ENCODE data around the gene ADAMTS7.
A peak's percentile ranks its signal among the peaks of the same experiment; 100 is the strongest.
"Not testable (repeated sequence)": the region's sequence is repeated elsewhere in the genome, so short reads cannot be mapped to it uniquely, and the experiment has no call there.

ADAMTS7 gene, protein sequence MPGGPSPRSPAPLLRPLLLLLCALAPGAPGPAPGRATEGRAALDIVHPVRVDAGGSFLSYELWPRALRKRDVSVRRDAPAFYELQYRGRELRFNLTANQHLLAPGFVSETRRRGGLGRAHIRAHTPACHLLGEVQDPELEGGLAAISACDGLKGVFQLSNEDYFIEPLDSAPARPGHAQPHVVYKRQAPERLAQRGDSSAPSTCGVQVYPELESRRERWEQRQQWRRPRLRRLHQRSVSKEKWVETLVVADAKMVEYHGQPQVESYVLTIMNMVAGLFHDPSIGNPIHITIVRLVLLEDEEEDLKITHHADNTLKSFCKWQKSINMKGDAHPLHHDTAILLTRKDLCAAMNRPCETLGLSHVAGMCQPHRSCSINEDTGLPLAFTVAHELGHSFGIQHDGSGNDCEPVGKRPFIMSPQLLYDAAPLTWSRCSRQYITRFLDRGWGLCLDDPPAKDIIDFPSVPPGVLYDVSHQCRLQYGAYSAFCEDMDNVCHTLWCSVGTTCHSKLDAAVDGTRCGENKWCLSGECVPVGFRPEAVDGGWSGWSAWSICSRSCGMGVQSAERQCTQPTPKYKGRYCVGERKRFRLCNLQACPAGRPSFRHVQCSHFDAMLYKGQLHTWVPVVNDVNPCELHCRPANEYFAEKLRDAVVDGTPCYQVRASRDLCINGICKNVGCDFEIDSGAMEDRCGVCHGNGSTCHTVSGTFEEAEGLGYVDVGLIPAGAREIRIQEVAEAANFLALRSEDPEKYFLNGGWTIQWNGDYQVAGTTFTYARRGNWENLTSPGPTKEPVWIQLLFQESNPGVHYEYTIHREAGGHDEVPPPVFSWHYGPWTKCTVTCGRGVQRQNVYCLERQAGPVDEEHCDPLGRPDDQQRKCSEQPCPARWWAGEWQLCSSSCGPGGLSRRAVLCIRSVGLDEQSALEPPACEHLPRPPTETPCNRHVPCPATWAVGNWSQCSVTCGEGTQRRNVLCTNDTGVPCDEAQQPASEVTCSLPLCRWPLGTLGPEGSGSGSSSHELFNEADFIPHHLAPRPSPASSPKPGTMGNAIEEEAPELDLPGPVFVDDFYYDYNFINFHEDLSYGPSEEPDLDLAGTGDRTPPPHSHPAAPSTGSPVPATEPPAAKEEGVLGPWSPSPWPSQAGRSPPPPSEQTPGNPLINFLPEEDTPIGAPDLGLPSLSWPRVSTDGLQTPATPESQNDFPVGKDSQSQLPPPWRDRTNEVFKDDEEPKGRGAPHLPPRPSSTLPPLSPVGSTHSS (N-terminal part only)

DNA sequence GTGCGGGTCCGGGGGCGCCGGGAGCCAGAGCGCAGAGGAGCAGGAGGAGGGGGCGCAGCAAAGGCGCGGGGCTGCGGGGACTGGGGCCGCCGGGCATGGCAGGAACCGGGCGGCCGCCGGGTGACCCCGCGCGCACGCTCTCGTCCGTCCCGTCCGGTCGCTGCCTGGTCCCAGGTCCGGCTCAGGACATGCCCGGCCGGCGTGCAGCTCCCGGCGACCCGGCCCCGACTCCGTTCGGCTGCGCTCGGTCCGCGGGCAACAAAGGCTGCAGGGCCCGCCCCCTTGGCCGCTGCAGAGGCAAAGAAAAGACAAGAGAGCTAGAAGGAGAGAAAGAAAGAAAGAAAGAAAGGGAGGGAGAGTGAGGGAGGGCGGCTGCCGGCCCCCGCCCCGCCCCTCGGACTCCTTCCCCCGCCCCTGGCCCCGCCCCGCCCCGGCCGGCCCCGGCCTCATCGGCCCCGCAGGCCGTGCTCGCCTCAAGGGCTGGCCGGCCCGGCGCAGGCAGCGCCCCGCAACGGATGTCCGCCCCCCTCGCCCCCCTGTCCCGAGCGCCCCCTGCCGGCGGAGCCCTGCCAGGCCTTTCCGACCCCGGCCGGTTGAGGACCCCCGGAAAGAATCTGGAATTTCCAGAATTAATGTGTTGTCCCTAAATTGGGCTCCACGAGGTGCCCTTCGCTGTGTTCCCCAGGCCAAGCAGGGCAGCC is at the start of gene ADAMTS7:
ADAMTS7 (minus strand) TSS at position 341 of the 701 bp plus-strand sequence; CDS start at position 97, 244 bp downstream.
- peak in 1 of 2 donors; percentile 38 for DNase-seq (ENCODE audit: low read depth in 2 of 2)

DNA sequence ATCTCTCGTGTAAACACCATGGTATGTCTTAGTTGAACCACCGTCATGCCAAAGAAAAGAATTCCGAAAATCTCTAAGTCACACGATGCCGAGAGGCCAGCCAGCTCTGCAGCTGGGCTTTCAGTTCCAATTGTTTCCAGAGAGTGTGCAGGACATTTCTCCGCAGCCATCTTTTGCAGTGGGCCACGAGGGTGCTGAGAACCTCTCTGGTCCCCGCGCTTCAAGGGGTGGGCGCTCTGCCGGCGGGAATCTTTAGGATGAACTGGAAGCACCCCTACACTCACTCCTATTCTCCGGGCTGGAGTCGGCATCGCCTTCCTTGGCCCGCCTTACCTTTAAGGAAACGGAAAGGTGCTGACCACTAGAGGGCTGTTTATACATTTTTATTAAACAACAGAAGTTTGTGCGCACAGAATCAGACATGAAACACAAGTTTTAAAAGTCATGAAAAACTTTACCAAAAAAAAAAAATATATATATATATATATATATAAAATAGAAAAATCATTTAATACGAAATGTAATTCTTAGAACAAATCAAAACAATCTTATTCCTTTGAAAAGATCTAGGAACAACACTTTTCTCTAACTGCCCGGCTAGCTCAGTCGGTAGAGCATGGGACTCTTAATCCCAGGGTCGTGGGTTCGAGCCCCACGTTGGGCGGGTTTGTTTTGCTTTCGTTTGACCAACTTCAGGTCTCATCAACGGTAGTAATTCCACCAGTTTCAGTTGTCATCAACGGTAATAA is 48.9 kb upstream of the ADAMTS7 start:
- peak; percentile 57 to 65 for DNase-seq (ENCODE audit: low read depth in 2 of 2)

DNA sequence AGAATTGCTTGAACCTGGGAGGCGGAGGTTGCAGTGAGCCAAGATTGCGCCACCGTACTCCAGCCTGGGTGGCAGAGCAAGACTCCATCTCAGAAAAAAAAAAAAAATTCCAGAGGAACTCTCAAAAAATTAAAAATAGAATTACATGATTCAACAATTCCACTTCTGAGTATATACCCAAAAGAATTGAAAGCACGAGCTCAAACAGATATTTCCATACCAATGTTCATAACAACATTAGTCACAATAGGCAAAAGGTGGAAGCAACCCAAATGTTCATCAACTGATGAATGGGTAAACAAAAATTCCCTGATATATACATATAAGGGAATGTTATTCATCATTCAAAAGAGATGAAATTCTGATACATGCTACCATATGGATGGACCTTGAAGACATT is 44.5 kb upstream of the ADAMTS7 start:
- DNase-seq (ENCODE audit: low read depth in 2 of 2) = no peak

DNA sequence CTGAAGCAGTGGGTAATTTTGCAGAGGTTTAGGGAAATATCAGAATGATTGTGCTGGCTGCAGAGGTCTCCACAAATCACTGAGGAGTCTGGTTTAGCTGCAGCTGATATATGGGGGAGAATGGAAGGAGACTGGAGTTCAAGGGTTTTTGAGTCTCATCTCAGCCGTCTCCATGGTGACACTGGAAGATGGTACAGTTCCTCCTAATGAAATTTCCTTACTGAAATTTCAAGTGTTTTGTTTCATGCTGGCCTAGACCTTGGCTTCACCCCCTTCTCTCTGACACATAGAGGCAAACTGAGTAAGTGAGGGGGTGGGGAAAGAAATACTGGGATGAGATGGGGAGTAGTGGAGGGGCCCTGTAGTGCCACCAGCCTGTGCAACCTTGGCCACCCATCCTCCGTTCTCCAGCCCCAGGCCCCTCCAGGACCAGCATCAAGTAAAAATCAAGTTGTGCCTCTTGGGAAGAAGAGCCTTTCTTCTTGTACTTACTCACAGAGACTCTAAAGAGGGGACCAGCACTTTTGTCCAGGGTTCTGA is 43.6 kb upstream of the ADAMTS7 start:
- no peak for DNase-seq (ENCODE audit: low read depth in 2 of 2)

DNA sequence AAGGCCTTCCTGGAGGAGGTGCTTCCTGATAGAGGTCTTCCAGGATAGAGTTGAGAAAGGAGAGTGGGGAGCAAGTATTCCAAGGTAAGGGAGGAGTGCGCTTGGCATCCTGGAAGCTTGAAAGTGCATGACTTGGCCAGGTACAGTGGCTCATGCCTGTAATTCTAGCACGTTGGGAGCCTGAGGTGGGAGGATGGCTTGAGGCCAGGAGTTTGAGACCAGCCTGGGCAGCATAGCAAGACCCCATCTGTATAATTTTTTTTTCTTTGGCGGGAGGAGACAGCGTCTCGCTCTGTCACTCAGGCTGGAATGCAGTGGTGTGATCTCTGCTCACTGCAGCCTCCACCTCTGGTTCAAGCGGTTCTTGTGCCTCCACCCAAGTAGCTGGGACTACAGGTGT is 42.2 kb upstream of the ADAMTS7 start:
- DNase-seq (ENCODE audit: low read depth in 2 of 2) = no peak

DNA sequence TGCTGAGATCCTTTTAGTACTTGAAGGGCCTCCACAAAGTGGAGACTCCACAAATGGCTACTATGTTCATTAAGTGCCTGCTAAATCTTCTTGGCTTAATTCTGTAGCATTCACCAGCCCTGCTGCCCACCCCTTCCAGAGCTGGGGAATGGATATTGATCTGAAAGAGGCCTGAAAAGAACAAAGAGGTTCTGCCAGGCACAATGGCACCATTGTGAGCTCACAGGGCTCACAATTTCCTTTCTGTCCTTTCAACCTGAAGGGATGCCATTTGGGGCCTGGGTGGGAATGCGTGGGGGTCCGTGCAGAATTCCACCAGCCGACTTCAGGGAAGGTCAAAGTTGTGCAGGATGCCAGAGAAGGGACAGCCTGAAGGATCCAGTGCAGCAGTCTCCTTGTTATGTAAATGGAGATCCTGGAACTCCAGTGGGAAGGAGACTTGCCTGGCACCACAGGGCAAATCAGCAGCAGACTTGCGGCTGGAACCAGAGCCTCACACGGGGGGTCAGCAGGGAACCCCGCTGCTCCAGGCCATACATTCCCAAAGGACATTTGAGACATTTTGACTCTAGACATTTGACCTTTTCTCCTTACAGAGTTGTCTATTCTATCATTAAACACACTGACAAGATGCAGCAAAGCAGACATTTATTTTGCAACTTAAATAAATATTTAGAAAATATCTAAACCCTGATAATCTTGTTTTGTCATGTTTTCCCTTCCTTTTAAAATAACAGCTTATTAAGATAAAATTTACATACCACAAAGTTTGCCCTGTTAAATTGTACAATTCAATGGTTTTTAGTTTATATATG is 39.9 kb upstream of the ADAMTS7 start:
- no peak for DNase-seq (ENCODE audit: low read depth in 2 of 2)

DNA sequence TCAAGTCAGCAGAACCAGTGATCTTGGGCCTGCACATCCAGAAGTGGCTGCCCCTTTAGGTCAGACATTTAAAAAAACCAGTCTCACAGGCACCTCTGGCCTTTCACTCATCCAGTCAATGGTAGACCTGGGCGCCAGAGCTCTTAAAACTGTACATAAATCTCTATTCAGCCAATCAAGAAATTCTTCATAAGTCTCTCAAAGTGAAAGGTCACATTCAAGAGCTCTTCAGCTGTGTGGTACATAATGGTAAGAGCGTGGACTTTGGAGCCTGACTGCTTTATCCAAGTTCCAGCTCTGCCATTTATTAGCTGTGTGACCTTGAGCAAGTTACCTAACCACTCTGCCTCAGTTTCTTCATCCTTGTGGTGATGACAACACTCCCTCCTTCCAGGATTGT is 39.1 kb upstream of the ADAMTS7 start:
- DNase-seq (ENCODE audit: low read depth in 2 of 2) = no peak

DNA sequence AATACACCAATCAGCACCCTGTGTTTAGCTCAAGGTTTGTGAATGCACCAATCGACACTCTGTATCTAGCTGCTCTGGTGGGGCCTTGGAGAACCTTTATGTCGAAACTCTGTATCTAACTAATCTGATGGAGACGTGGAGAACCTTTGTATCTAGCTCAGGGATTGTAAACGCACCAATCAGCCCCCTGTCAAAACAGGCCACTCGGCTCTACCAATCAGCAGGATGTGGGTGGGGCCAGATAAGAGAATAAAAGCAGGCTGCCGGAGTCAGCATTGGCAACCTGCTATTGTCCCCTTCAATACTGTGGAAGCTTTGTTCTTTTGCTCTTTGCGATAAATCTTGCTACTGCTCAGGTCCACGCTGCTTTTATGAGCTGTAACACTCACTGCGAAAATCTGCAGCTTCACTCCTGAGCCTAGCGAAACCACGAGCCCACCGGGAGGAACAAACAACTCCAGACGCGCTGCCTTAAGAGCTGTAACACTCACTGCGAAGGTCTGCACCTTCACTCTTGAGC is 36.2 kb upstream of the ADAMTS7 start:
- DNase-seq (ENCODE audit: low read depth in 2 of 2) = not testable (repeated sequence)

DNA sequence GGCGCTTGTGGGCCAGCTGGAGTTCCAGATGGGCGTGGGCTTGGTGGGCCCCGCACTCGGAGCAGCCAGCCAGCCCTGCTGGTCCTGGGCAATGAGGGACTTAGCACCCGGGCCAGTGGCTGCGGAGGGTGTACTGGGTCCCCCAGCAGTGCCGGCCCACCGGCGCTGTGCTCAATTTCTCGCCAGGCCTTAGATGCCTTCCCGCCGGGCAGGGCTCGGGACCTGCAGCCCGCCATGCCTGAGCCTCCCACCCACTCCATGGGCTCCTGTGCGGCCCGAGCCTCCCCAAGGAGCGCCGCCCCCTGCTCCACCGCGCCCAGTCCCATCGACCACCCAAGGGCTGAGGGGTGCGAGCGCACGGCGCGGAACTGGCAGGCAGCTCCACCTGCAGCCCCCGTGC is 35.6 kb upstream of the ADAMTS7 start:
- not testable (repeated sequence) for DNase-seq (ENCODE audit: low read depth in 2 of 2)

DNA sequence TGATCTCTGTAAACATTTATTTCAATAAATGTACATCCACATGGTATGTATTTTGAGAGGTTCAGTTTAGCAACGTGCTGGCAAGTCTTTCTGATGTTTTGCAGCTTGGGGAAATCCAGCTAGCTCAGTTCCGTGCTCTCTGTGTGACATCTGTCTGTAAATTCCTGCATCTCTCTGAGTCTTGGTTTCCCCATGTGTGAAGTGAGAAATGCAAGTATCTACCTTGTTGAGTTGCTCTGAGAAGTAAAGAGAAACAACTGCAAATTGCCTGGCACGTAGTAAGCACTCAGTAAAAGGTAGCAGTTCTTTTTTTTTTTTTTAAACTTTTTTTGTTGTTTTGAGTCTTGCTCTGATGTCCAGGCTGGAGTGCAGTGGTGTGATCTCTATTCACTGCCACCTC is 31.3 kb upstream of the ADAMTS7 start:
- no peak for DNase-seq (ENCODE audit: low read depth in 2 of 2)

DNA sequence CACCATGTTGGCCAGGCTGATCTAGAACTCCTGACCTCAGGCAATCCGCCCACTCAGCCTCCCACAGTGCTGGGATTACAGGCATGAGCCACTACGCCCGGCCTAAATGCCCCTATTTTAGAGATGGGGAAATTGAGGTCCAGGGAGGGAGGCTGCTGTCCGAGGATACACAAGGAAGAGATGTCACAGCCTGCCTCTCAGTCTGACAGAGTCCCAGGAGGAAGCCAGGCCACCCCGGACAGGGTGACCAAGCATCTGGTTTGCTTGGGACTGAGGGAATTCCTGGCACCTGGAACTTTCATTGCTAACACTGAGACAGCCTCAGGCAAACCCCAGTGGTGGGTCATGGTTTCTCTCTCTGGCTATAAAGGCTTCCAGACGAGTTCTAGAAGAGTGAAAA is 30.6 kb upstream of the ADAMTS7 start:
- no peak for DNase-seq (ENCODE audit: low read depth in 2 of 2)

DNA sequence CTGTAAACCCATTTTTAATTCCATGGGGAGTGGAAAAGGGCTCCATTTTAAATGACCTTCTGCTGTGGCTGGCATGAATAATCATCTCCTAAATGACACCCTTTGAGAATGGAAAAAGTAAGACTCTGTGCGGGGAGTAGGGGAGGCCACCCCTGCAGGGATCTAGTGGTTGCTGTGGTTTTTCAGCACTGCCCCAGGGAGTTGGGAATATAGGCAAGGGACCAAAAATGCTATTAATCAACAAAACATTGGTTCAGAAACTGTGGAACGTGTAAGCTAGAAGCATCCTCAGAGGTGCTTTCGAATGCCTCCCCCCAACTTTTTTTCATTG is 30.1 kb upstream of the ADAMTS7 start:
- no peak for DNase-seq (ENCODE audit: low read depth in 2 of 2)

DNA sequence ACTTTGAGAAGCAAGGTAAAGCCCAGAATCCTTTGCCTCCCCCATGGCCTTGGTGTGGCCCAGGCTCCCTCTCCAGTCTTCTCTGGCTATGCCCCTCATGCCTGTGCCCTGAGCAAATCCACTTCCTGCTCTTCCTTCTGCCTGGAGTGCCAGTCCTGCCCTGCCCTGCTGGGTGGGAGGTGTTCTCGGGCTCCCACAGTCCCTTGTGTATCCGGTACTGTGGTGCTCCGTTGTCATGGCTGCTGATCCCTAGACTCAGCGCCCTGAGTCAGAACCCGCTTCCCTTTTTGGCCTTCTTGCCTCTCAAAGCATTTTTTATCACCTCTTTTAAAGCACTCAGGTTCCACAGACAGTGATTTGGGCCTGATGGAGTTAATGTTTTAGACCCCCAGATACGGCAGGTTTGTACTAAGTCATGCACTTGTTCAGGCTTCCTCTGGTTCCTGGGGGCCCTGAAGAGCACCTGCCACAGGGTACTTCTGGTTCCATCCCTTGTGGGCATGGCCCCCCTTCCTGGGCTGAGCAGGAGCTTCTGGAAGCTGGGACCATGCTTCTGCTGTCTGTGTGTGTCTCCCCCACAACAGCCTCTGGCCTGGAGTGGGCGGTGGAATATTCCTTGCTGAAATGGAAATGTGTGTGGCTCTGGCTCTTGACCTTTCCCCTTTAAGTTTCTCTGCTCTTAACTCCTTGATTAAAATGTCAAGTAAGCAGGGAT is 29.6 kb upstream of the ADAMTS7 start:
- no peak for DNase-seq (ENCODE audit: low read depth in 2 of 2)

DNA sequence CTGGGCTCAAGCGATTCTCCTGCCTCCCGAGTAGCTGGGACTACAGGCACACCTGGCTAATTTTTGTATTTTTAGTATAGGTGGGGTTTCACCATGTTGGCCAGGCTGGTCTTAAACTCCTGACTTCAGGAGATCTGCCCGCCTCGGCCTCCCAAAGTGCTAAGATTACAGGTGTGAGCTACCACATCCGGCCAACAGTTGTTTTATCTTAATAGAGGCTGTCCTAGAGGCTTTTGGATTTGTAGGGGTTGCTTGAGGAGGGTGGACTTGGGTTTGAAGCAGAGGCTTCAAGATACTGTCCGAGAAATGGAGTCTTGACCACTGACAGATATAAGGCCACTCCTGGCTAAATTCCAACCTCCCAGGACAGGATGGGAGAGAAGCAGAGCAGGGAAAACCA is 27.9 kb upstream of the ADAMTS7 start:
- not testable (repeated sequence) for DNase-seq (ENCODE audit: low read depth in 2 of 2)

DNA sequence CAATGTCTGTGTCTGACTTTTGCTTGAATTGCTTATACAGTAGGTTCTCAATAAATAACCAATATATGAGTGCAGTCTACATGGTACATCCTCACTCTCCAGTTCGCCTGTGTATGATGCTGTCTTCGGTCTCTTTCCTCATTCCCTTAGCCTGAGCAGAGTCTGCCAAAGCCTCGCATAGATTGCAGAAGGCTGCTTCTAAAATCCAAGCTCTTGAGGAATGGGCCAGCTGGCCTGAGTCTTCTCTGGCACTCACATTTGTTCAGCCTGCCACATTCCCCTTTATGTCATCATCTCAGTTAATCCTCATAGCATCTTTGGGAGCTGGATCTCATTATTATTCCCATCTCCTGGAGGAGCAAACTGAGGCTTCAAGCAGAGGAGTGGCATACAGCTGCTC is 27.2 kb upstream of the ADAMTS7 start:
- no peak for DNase-seq (ENCODE audit: low read depth in 2 of 2)

DNA sequence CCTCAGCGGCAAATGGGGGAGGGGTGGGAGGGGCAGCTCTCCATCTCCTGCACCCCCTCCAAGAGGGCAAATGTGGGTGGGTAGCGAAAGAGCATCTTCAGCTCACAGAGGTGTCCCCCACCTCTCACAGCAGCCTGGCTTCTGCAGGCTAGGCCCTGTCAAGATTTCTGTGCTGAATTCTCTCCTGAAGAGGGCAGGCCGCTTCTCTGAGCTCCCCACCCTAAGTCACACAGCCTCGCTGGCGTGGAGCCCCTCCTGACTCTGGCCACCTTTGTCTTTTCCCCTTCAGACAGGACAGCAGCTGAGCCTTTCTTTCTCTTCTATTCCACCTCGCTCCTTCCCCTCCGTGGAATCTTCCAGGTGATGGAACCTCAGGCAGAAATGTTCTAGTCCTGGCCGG is 26.3 kb upstream of the ADAMTS7 start:
- DNase-seq (ENCODE audit: low read depth in 2 of 2) = no peak

DNA sequence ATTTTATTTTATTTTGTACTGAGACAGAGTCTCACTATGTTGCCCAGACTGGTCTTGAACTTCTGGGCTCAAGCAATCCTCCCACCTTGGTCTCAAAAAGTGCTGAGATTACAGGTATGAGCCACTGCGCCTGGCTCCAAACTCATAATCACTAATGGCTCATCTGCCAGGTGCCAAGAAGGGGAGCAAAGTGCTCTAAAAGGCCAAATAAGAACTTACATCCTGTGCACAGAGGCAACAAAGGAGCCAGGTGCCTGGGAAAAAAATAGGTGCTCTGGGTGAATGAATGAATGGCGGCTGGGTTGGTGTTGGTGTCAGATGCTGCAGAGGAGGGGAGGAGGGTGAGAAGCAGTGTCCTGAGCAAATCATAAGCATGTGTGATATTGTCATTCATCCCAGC is 25.9 kb upstream of the ADAMTS7 start:
- no peak for DNase-seq (ENCODE audit: low read depth in 2 of 2)

DNA sequence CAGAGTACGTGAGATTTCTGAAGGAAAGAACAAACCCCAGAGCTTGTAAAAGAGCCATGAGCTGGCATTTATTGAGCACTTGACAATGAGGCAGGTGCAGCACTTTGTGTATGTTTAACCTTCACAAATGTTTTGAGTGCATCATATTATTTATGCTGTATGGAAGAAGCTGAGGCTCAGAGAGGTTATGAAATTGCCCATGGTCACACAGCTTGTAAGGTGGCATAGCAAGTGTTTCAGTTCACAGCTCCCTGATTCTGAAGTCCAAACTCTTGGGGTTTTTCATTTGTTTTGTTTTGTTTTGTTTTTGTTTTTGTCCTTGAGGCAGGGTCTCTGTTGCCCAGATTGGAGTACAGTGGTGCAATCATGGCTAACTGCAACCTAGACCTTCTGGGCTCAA is 25.1 kb upstream of the ADAMTS7 start:
- DNase-seq (ENCODE audit: low read depth in 2 of 2) = no peak

Measured in stimulated activated CD8-positive, alpha-beta memory T cell treated with anti-CD3 and anti-CD28 coated beads, Interleukin-7, amount 100 ng/mL, for 4 hours (primary cell).